Measurements from ENCODE around the gene OAS2.

OAS2 gene

GRCh38 chr12:113055594-113056380 is 77.5 kb downstream of the OAS2 start:
- H3K4me1 ChIP-seq (ENCODE audit: insufficient read depth, low read length, severe bottlenecking), result peaks cover 73% of the 10 kb centered on the region
- H3K27ac ChIP-seq (ENCODE audit: low read depth, low read length, poor library complexity, severe bottlenecking), result peak overlapping the region; percentile 99
- H3K79me2 ChIP-seq (ENCODE audit: insufficient read depth, low read length), result peaks cover 51% of the 10 kb centered on the region
- peaks cover 11% of the 10 kb centered on the region; the same call in 1 of the 2 replicates for H3F3A ChIP-seq (ENCODE audit: insufficient read depth, low read length)
- no peaks in the 10 kb centered on the region for H3K27me3 ChIP-seq (ENCODE audit: insufficient read depth, low read length)
- peak overlapping the region; percentile 85 for H3K9ac ChIP-seq (ENCODE audit: low read length)
- H3K4me2 ChIP-seq (ENCODE audit: low read length), result peak overlapping the region; percentile 97
- no peaks in the 10 kb centered on the region for H3K9me3 ChIP-seq (ENCODE audit: low read length)
- H3K4me3 ChIP-seq (ENCODE audit: low read depth, low read length, poor library complexity, severe bottlenecking), result peak overlapping the region; percentile 73
- no peaks in the 10 kb centered on the region for H3K9me2 ChIP-seq (ENCODE audit: low read depth, low read length)
- H2AFZ ChIP-seq (ENCODE audit: low read length), result no peak overlapping the region
- no peak for TF ChIP-seq CTCF (IDR thresholded peaks at IDR 0.05; ENCODE audit: low read length)
- no peak for TF ChIP-seq EZH2 (IDR thresholded peaks at IDR 0.05; ENCODE audit: borderline replicate concordance, low read length)
- peaks cover 39% of the 10 kb centered on the region for H3K36me3 ChIP-seq (ENCODE audit: insufficient read depth, low read length)
- no peaks in the 10 kb centered on the region for H4K20me1 ChIP-seq (ENCODE audit: insufficient read depth, low read length)

- Histone ChIP-seq H3K27ac (ENCODE audit: low read depth, low read length, poor library complexity, severe bottlenecking) (peak overlapping the region; percentile 99), H3K9me3 (ENCODE audit: low read length) (no peaks in the 10 kb centered on the region), H4K20me1 (ENCODE audit: insufficient read depth, low read length) (no peaks in the 10 kb centered on the region), H3K79me2 (ENCODE audit: insufficient read depth, low read length) (peaks cover 56% of the 10 kb centered on the region), H3K4me2 (ENCODE audit: low read length) (peak overlapping the region; percentile 97), H3K36me3 (ENCODE audit: insufficient read depth, low read length) (peaks cover 44% of the 10 kb centered on the region), H3F3A (ENCODE audit: insufficient read depth, low read length) (peaks cover 6% of the 10 kb centered on the region; the same call in 1 of the 2 replicates), H3K27me3 (ENCODE audit: insufficient read depth, low read length) (no peaks in the 10 kb centered on the region), H3K9ac (ENCODE audit: low read length) (peak overlapping the region; percentile 85), H3K4me1 (ENCODE audit: insufficient read depth, low read length, severe bottlenecking) (peaks cover 73% of the 10 kb centered on the region), H3K9me2 (ENCODE audit: low read depth, low read length) (no peaks in the 10 kb centered on the region), H3K4me3 (ENCODE audit: low read depth, low read length, poor library complexity, severe bottlenecking) (peak overlapping the region; percentile 73), H2AFZ (ENCODE audit: low read length) (no peak overlapping the region)
- TF ChIP-seq CTCF (IDR thresholded peaks at IDR 0.05; ENCODE audit: low read length) (no peak), EZH2 (IDR thresholded peaks at IDR 0.05; ENCODE audit: borderline replicate concordance, low read length) (no peak)
Observed at GRCh38 chr12:113056381-113056630, 78.0 kb downstream of the OAS2 start.

GRCh38 chr12:113056631-113057488 is 78.5 kb downstream of the OAS2 start, which contains the start of gene DTX1:
TSS of gene DTX1 (plus strand) at chr12:113056730. CDS start at chr12:113058193, 1,463 bp downstream.
- Histone ChIP-seq H4K20me1 (ENCODE audit: insufficient read depth, low read length) (no peaks in the 10 kb centered on the region), H3K4me1 (ENCODE audit: insufficient read depth, low read length, severe bottlenecking) (peaks cover 73% of the 10 kb centered on the region), H3K27me3 (ENCODE audit: insufficient read depth, low read length) (no peaks in the 10 kb centered on the region), H3K36me3 (ENCODE audit: insufficient read depth, low read length) (peaks cover 50% of the 10 kb centered on the region), H3K4me3 (ENCODE audit: low read depth, low read length, poor library complexity, severe bottlenecking) (peak within 1 kb of the TSS; percentile 73), H3K9me2 (ENCODE audit: low read depth, low read length) (no peaks in the 10 kb centered on the region), H3F3A (ENCODE audit: insufficient read depth, low read length) (peaks cover 1% of the 10 kb centered on the region), H3K9me3 (ENCODE audit: low read length) (no peaks in the 10 kb centered on the region), H2AFZ (ENCODE audit: low read length) (no peak within 1 kb of the TSS), H3K9ac (ENCODE audit: low read length) (peak within 1 kb of the TSS; percentile 85), H3K4me2 (ENCODE audit: low read length) (peak within 1 kb of the TSS; percentile 97), H3K79me2 (ENCODE audit: insufficient read depth, low read length) (peaks cover 60% of the 10 kb centered on the region), H3K27ac (ENCODE audit: low read depth, low read length, poor library complexity, severe bottlenecking) (peak within 1 kb of the TSS; percentile 99)
- TF ChIP-seq EZH2 (IDR thresholded peaks at IDR 0.05; ENCODE audit: borderline replicate concordance, low read length) (no peak), CTCF (IDR thresholded peaks at IDR 0.05; ENCODE audit: low read length) (no peak)

Data from OCI-LY1 (cell line).